Stimulated activated CD8-positive, alpha-beta memory T cell treated with anti-CD3 and anti-CD28 coated beads, Interleukin-15, amount 100 ng/mL, for 24 hours (primary cell): ENCODE results near the gene MGAT3.
A peak's percentile ranks its signal among the peaks of the same experiment; 100 is the strongest.
"Not testable (repeated sequence)": the region's sequence is repeated elsewhere in the genome, so short reads cannot be mapped to it uniquely, and the experiment has no call there.

Experiments
- DNase-seq: peaks from one replicate; pipeline ENCODE4 v3.0.0-alpha.2; 2020; ENCODE audit warnings: low read depth

The MGAT3 gene

DNA sequence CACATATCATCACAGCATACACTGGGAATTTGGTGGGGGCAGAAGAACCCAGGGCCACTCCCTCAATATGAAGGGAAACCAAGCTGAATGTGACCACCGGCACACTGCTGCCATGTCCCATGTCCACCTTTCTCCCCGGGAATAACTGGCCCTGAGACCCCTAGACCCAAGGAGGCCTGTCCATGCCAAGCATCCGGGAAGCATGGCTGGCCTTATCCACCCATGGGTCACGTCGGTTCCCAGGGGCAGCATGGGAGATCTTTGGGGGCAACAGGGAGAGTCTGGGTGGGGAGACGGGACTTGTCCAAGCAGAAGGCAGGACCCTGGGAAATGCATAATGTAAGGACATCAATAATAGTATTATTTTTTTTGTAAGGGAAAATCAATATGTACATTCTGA is 34.9 kb downstream of the MGAT3 start:
- no peak for DNase-seq

DNA sequence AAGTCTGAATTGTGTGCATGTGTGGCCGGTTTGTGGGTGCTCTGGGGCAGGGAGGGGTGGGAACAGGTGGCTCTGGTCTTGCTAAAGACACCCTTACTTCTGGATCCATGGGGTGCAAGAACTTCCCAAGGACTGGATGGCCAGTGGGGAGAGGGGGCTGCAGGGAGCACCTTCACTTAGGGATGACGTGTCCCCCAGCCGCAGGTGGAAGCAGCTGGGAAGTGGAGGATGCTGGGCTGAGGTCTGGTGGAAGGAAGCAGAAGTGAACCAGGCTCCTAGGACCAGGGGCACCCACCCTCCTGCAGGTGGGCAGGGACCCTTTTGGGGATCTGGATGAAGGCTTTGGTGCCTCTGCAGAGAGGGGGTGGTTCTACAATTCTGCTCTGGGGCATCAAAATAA is 35.4 kb downstream of the MGAT3 start:
- no peak for DNase-seq

DNA sequence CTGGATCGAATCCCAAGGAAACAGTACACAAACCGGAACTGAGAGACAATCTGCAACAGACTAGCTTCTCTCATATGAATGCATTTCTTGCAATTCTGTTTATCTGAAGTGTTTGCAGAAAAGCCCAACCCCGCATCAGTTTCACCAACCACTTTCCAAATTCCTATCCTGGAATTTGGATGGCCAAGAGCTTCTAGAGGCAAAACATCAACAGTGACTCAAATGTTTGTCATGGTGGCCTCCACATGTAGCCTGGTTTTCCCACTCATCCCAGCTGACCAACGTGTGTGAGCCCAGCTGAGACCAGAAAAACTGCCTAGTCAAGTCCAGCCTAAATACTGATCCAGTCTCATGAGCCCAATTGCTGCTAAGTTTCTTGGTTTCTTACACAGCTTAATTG is 36.9 kb downstream of the MGAT3 start:
- DNase-seq, result no peak

DNA sequence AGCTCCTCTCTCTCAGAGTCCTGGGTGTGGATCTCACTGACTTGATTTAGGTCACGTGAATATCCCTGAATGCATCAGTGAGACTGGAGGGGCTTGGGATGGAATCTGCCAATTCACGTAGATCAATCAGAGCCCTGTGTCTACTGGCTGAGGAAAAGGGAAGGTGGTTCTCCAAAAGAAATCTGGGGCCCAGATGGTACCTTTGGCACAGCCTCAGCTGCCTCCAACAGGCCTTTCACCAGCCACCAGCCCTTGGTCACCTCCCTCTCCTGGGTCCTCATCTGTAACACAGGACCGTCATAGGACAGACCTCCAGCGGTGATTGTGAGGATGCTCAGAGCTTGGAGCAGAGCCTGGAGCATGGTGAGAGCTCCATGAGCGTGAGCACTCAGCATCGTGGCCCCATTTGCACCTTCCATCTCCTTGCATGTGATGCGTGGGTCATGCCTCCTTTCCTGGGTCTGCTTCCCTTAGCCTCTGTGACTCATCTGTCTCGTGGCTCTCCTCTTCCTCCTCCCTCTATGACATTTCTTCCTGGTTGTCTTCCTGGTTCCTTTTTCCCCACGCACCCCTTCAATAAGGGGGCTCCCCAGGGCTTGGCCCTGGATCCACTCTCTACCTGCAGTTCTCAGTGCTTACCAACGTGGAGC is 37.8 kb downstream of the MGAT3 start:
- no peak for DNase-seq

DNA sequence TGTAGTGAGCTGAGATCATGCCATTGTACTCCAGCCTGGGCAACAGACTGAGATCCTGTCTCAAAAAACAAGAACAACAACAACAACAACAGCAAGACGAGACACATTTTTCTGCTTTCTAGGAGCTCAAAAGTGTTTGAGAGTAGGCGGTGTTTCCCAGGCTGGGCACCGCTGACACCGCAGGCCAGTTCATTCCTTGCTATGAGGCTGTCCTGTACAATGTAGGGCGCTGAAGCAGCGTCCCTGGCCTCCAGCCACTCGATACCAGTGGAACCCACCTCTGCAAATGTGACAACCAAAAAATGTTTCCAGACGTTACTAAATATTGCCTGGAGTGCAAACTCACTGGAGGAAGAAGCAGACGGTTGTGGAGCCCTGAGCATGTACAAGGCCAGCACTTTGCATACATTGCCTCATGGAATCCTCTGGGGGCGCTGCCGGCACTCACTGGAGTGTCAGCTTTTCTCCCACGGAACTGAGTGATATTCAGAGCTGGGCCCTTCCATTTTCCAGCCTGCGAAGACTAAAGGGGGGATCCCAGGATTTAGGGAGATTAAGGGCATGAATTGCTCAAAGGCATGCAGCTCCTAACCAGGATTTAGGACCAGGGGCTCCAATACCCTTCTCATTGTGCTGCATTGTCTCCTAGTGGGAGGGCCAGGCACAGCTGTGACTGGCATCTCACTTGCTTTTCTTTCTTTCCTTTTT is 39.5 kb downstream of the MGAT3 start:
- no peak for DNase-seq

DNA sequence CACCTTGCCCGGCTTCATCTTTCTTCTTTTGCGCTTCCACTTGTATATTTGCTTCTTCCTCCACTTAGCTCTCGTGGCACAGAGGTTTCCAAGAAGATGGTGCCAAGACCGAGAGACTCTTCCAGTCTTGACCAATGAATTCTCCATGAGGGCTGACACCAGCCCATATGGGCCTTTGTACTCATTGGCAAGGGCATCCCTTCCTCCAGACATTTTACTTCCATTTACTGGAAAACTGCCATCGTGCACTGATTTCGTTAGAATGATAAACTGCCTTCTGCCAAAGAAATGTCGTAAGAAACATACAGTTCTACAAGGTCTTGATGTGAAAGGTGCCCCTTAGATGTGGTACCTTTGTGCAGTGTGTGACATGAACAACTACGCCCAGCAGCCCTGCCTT is 40.6 kb downstream of the MGAT3 start:
- DNase-seq, result no peak

DNA sequence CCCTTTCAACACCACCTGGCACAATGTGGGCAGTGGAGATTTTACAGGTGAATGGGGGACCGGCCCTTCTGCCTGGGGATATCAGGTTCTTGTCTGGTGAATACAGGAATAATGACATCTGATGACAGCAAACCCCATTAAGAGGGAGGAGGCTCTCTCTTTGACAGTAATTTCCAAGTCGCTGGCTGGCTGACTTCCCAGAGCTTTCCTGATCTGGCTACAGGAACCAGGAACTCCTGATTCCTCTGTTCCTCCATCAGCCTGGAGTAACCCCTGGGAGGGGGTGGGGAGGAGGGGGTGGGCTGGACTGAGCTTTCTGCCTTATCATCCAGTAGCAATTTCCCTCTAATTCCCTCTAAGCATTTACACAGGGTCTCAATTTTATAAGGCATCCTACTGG is 41.6 kb downstream of the MGAT3 start:
- DNase-seq, result no peak

DNA sequence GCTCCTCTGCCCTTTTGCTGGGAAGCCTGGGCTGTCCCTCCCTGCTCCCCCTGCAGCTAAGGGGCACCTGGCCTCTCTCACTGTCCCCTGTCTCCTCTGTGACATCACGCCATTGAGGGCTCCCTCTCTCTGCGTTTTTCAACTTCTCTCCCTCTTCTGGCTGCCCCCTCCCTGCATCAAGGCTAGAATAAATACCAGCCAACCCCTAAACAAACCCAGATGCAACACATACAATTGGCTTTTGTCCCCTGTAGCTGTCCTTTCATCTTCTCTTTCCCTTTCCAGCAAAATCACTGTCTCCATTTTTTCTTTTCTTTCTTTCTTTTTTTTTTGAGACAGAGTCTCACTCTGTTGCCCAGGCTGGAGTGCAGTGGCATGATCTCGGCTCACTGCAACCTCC is 42.0 kb downstream of the MGAT3 start:
- DNase-seq, result no peak

DNA sequence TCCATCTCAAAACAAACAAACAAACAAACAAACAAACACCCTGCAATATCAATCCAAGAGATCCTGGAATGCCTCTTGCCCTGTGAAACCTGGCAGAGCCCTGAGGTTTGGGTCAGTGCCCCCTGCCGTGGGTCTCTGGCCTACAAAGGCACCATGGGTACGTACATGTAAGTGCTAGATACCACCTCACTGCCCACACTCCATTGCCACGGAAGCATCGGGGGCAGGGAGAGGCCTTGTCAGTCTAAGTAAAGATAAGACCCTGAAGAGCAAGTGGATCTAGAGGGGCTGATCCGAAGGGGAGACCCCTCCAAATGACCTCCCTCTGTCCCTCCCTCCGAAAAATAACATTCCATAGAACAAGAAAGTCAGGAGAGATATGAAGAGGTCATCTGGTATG is 43.3 kb downstream of the MGAT3 start:
- DNase-seq, result no peak

DNA sequence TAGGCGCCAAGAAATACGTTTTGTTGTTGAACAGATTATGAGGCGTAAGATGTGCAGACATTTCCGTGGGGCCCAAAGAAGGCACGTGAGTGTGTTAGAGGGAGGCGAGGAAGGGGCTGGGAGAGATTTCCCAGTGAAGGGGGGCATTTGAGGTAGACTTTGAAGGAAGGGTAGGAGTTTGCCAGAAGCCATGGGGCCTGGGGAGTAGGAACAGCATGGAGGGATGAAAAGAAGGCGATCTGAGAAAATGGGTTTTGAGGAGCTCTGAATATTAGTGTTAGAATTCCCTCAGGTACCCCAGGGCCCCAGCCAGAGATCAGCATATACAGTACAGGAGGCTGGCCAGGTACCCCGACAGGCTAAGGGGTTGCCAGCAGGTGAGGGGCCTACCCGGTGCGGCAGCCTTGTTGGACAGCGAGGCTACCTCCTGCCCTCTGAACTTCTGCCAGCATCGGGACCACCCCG is 44.9 kb downstream of the MGAT3 start:
- no peak for DNase-seq

DNA sequence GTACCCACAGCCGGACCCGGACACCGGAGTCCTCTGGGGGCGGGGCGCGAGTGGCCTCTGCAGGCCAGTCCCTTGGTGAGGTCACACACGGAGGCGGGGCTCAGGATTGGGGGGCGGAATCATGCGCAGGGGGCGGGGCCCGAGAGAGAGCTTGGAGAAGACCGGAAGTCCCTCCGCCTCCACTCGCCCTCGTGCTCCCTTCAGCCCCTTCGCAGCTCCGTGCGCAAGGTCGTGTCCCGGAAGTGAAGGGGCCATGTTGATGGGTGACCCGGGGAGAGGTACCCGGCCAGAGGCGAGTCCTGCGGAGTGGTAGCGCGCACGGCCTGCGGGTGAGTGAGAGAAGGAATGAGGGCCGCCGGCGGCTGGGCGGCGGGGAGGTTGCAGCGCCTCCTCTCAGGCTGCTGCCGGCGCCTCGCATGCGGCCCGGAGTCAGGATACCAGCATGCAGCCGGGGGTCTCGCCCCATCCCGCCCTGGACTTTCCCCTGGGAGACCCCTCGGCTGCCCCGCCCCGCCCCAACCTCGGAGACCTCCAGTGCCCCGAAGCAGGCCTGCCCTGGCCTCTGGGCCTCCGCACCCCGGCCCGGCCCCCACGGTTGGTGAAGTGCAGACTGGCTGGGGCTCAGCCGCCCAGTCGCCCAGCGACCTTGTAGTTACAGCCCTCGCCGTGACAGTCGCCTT is 45.4 kb downstream of the MGAT3 start, which contains the start of gene MIEF1:
Gene MIEF1 (plus strand): TSS at position 182 of the 680 bp plus-strand sequence. CDS start 9,005 bp downstream, outside the sequence.
- peak; percentile 85 for DNase-seq

DNA sequence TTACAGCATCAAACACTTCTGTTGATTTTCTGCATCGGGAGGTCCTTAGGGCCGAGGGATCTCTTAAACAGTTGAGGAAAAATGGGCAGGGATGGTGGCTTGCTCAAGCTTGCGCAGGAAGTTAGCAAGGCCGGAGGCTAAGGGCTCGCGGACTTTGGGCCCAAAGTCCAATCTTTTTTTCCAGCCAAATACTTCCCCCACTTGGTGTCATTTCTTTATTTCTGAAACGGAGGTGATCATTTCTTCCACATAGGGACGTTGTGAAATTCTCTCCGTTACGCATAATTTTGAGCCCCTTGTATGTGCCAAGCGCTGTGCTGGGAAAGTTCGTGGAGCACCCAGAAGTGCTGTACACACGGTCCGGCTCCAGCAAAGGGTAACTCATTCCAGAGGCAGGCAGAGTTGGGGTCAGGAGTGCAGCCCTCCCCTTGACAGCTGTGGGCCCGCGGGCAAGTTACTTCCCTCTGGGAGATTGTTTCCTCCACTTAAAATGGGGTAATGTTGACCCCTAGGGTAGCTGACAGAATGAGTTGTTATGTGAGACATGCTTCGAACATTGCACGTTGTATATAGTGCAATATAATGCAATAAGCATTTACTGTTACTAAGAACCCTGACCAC is 46.1 kb downstream of the MGAT3 start:
- no peak for DNase-seq

DNA sequence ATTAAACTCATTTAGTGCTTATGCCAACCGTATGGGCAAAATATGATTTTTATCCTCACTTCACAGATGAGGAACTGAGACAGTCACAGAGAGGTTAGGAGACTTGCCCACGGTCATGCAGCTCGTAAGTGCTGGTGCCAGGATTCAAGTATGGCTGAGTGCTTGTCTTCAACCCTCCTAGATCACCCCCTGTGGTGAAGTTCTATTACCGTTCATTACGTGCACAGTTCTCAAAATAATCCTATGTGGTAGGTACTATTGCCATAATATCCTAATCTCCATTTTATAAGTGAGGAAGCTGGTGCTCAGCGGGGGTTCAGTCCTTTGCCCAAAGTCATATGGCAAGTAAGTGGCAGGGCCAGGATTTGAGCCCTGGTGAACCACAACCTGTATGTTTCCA is 46.8 kb downstream of the MGAT3 start:
- DNase-seq, result no peak

DNA sequence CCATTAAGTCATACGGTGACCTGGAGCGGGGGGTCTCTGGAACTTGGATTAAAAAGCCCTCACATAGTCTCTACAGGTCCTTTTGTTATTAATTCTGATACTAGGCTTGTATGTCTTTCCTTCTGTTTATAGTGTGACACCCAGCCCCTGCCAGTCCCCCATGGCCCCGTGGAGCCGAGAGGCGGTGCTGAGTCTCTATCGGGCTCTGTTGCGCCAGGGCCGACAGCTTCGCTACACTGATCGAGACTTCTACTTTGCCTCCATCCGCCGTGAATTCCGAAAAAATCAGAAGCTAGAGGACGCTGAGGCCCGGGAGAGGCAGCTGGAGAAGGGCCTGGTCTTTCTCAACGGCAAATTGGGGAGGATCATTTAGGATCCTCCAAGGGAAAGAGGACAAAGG is 47.3 kb downstream of the MGAT3 start:
- DNase-seq, result no peak

DNA sequence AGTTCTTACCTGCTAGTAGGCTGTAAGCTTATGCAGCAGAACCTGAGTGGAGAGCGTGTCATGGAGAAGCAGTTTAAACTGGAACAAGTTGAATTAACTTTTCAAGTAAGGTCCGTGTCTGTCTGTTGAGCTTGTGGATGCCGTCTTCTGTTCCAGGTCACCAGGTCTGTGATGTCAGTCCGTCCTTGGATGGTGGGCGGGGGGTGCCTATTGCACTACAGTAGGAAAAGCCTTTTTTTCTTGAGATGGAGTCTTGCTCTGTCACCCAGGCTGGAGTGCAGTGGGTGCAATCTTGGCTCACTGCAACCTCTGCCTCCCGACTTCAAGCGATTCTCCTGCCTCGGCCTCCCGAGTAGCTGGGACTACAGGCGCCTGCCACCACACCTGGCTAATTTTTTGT is 50.2 kb downstream of the MGAT3 start:
- not testable (repeated sequence) for DNase-seq

DNA sequence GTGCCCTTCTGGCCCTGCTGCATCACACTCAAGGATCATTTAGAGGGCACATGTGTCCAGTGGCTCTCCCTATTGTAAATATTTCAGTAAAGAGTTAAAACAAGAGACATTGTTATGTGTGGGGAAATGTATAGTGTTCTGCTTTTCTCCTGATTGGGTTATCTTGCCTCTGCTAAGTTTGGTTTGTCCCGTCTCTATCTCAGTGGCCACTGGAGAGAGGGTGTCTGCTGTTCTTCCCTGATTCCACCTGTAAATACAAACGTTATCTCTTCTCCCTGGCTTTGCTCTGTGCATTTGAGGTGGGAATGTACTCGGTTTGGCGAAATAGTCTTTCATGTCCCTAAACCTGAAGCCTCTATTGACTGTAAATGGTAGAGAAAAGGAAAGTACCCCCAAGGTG is 51.6 kb downstream of the MGAT3 start:
- DNase-seq, result no peak

DNA sequence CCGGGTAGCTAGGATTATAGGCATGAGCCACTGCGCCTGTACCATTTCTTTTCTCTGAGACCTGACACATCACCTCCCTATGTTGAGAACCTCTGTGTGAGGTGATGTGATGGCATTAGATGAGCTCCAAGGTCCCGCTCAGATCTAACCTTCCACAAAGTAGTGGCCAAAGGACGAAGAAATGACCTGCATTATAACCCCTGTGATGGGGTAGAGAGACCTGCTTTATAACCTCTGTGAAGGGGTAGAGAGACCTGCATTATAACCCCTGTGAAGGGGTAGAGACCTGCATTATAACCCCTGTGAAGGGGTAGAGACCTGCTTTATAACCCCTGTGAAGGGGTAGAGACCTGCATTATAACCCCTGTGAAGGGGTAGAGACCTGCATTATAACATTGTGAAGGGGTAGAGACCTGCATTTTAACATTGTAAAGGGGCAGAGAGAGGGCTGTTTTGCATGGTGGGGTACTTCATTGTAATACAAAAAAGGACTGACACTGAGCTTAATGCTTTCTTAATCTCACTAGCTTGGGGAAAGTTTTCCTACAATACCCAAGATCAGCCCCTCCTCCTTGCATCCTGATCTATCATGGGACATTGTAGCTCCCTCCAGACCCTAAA is 53.8 kb downstream of the MGAT3 start:
- no peak for DNase-seq

DNA sequence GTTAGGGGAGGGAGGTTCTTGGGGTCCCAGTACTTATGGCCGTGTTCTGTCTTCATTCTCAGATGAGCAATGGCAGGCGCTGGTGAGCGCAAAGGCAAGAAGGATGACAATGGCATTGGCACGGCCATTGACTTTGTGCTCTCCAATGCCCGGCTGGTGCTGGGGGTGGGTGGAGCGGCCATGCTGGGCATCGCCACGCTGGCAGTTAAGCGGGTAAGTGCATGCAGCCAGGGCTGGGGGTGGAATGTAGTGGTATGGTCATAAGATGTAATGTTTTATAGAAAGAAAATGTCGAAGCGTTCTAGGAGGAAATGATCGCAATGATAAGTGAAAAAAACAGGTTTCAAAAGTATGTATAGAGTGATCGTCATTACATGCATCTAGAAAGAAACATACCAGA is 54.4 kb downstream of the MGAT3 start:
- no peak for DNase-seq

DNA sequence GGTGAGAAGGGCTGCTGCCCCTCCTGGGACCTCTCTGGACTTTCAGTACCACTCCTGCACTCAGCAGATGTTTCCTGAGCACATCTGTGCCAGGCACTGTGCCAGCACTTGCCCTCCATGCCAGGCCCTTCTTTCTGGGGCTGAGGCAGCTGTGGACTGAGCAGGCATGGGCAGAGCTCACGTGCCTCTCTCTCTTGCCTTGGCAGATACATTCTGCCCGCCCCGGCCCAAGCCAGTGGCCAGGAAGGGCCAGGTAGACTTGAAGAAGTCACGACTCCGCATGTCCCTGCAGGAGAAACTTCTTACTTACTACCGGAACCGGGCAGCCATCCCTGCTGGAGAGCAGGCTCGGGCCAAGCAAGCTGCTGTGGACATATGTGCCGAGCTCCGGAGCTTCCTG is 55.2 kb downstream of the MGAT3 start:
- no peak for DNase-seq

DNA sequence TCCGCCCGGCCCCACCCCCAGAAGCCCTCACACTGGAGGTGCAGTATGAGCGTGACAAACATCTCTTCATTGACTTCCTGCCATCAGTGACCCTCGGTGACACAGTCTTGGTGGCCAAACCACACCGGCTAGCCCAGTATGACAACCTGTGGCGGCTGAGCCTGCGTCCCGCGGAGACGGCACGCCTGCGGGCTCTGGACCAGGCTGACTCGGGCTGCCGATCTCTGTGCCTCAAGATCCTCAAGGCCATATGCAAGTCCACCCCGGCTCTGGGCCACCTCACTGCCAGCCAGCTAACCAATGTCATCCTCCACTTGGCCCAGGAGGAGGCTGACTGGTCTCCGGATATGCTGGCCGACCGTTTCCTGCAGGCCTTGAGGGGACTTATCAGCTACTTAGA is 57.0 kb downstream of the MGAT3 start:
- DNase-seq, result no peak

DNA sequence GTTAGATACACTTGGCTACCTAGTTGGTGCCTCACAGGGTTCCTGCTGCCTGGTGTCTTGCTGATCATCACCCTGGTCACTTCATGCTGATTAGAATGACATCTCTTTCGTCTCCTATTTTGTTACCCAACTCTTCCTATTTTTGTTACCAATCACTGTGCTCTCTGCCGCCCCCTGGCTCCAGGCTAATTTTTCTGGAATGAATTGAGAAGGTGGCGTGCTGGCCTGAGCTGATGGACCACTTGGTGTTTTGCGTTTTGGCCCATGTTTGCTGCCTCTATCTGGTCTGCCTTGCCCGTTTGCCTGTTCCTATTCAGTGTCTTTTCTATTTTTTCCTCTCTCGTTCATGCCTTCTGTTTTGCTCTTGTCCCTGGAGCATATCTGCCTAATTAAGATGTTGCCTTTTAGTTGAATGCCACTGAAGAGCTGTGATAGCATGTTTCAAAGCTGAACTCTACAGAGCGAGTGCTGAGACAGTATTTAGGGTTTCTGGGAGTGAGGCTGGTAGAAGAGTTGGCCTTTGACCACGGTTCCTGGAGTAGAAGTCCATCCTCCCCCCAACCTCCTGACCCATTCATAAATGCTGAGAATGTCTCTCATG is 57.7 kb downstream of the MGAT3 start:
- no peak for DNase-seq
